A673 (cell line): Measurements from ENCODE around the gene PVALB.

Experiments
- EZH2 ChIP-seq: fragments of 200-600 bp; sonication (generic); IDR thresholded peaks from 2 replicates; pipeline ENCODE4 v1.6.1; 2017; ENCODE audit warnings: borderline replicate concordance, low read depth, mild to moderate bottlenecking, mixed read lengths, antibody characterized with exemption, low read length; ENCODE audit not compliant: poor library complexity, severe bottlenecking
- TF ChIP-seq, protein P1 (sequence below): fragments of 300-800, 200-600 bp; sonication (generic); conservative IDR thresholded peaks from 2 replicates; pipeline ENCODE4 v1.5.1; 2017; ENCODE audit warnings: low read depth, mild to moderate bottlenecking, antibody characterized with exemption, low read length, moderate library complexity, mixed read lengths

GRCh38 chr22:36808721-36809344 lies 8.0 kb downstream of the PVALB start:
- TF ChIP-seq, protein P1, sequence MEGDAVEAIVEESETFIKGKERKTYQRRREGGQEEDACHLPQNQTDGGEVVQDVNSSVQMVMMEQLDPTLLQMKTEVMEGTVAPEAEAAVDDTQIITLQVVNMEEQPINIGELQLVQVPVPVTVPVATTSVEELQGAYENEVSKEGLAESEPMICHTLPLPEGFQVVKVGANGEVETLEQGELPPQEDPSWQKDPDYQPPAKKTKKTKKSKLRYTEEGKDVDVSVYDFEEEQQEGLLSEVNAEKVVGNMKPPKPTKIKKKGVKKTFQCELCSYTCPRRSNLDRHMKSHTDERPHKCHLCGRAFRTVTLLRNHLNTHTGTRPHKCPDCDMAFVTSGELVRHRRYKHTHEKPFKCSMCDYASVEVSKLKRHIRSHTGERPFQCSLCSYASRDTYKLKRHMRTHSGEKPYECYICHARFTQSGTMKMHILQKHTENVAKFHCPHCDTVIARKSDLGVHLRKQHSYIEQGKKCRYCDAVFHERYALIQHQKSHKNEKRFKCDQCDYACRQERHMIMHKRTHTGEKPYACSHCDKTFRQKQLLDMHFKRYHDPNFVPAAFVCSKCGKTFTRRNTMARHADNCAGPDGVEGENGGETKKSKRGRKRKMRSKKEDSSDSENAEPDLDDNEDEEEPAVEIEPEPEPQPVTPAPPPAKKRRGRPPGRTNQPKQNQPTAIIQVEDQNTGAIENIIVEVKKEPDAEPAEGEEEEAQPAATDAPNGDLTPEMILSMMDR = no peak
- no peak for TF ChIP-seq EZH2
